ENCODE data around the gene STK16. TPM values are rescaled to one million over a fixed set of nuclear protein-coding genes. Genes with fewer than 3 reads are reported as not detected.

The STK16 gene
- total and polyA plus RNA-seq, 4 donors: 5.8 to 44.3 (median 23.7) TPM

- Histone ChIP-seq H3K36me3 (ENCODE audit: control insufficient read depth in 4 of 4, insufficient read depth in 3 of 4, low read depth in 1 of 4, low read length in 3 of 4) (peaks cover 14 to 41% (median 36%) of the 10 kb centered on the region in 4 donors), H3K4me3 (ENCODE audit: low read depth in 1 of 3, low read length in 3 of 3) (peak overlapping the region; percentile 75 to 94 (median 87)), H3K4me1 (ENCODE audit: control insufficient read depth in 4 of 4, insufficient read depth in 4 of 4, low read length in 3 of 4) (peaks cover 7 to 22% (median 18%) of the 10 kb centered on the region in 4 donors), H3K27me3 (ENCODE audit: control insufficient read depth in 4 of 4, insufficient read depth in 4 of 4, low read length in 3 of 4) (no peaks in the 10 kb centered on the region), H3K27ac (ENCODE audit: low read depth in 1 of 2, low read length in 2 of 2) (peak overlapping the region; percentile 90 to 97), H3K9me3 (ENCODE audit: control insufficient read depth in 4 of 4, low read length in 3 of 4) (no peaks in the 10 kb centered on the region), H3K9ac (ENCODE audit: low read depth in 1 of 2, low read length in 2 of 2) (peak overlapping the region; percentile 85 to 89)
- TF ChIP-seq YY1 (IDR thresholded peaks at IDR 0.05) (no peak), FOXA1 (IDR thresholded peaks at IDR 0.05) (no peak), TAF1 (conservative IDR thresholded peaks at IDR 0.05) (no peak), SP1 (IDR thresholded peaks at IDR 0.05) (no peak), MAX (IDR thresholded peaks at IDR 0.05) (no peak), CTCF (IDR thresholded peaks at IDR 0.05; ENCODE audit: low read depth, low read length, missing input control) (no peak), HNF4G (IDR thresholded peaks at IDR 0.05) (no peak), NR2F2 (IDR thresholded peaks at IDR 0.05) (no peak), FOXA2 (IDR thresholded peaks at IDR 0.05) (no peak), JUND (IDR thresholded peaks at IDR 0.05) (no peak), GABPA (IDR thresholded peaks at IDR 0.05 in 1 of 2, conservative IDR thresholded peaks at IDR 0.05 in 1 of 2) (no peak), EGR1 (IDR thresholded peaks at IDR 0.05; ENCODE audit: low read depth in 2 of 2) (no peak), RAD21 (IDR thresholded peaks at IDR 0.05) (no peak), ATF3 (IDR thresholded peaks at IDR 0.05) (no peak), REST (IDR thresholded peaks at IDR 0.05) (no peak), ZBTB33 (IDR thresholded peaks at IDR 0.05) (no peak), HNF4A (conservative IDR thresholded peaks at IDR 0.05) (no peak), RXRA (IDR thresholded peaks at IDR 0.05) (no peak)
- WGBS: 61% methylated on average over 7 of the region's 7 CpGs
- DNase-seq (ENCODE audit: low spot score): peak; percentile 55
These were observed 17.0 kb upstream of the STK16 start for GRCh38 chr2:219228041-219228910.

Measured in liver (tissue), 9 donors.